Measurements from ENCODE around the gene OAS2.
A peak's percentile ranks its signal among the peaks of the same experiment; 100 is the strongest.
"Not testable (repeated sequence)": the region's sequence is repeated elsewhere in the genome, so short reads cannot be mapped to it uniquely, and the experiment has no call there.

Gene OAS2

GRCh38 chr12:112948806-112949205, 29.5 kb upstream of the OAS2 start:
- no peak for DNase-seq (ENCODE audit: extremely low read depth in 1 of 2, low read depth in 1 of 2)

GRCh38 chr12:112950701-112951100, 27.6 kb upstream of the OAS2 start:
- no peak for DNase-seq (ENCODE audit: extremely low read depth in 1 of 2, low read depth in 1 of 2)

- not testable (repeated sequence) for DNase-seq (ENCODE audit: extremely low read depth in 1 of 2, low read depth in 1 of 2)
Measured at GRCh38 chr12:112957125-112957524, 21.2 kb upstream of the OAS2 start.

GRCh38 chr12:112961074-112961473, 17.2 kb upstream of the OAS2 start:
- DNase-seq (ENCODE audit: extremely low read depth in 1 of 2, low read depth in 1 of 2) = no peak

- no peak for DNase-seq (ENCODE audit: extremely low read depth in 1 of 2, low read depth in 1 of 2)
Measured at GRCh38 chr12:112961536-112961935, 16.8 kb upstream of the OAS2 start.

- no peak for DNase-seq (ENCODE audit: extremely low read depth in 1 of 2, low read depth in 1 of 2)
Measured at GRCh38 chr12:112962561-112962960, 15.8 kb upstream of the OAS2 start.

GRCh38 chr12:112963227-112963861, 15.0 kb upstream of the OAS2 start:
- no peak for DNase-seq (ENCODE audit: extremely low read depth in 1 of 2, low read depth in 1 of 2)

- no peak for DNase-seq (ENCODE audit: extremely low read depth in 1 of 2, low read depth in 1 of 2)
Measured at GRCh38 chr12:112964067-112964670, 14.2 kb upstream of the OAS2 start.

- no peak for DNase-seq (ENCODE audit: extremely low read depth in 1 of 2, low read depth in 1 of 2)
Measured at GRCh38 chr12:112964915-112965314, 13.4 kb upstream of the OAS2 start.

GRCh38 chr12:112965643-112966042, 12.7 kb upstream of the OAS2 start:
- no peak for DNase-seq (ENCODE audit: extremely low read depth in 1 of 2, low read depth in 1 of 2)

- no peak for DNase-seq (ENCODE audit: extremely low read depth in 1 of 2, low read depth in 1 of 2)
Measured at GRCh38 chr12:112967306-112967705, 11.0 kb upstream of the OAS2 start.

GRCh38 chr12:112967858-112968257, 10.5 kb upstream of the OAS2 start:
- no peak for DNase-seq (ENCODE audit: extremely low read depth in 1 of 2, low read depth in 1 of 2)

- no peak for DNase-seq (ENCODE audit: extremely low read depth in 1 of 2, low read depth in 1 of 2)
Measured at GRCh38 chr12:112969547-112970306, 8.6 kb upstream of the OAS2 start.

- no peak for DNase-seq (ENCODE audit: extremely low read depth in 1 of 2, low read depth in 1 of 2)
Measured at GRCh38 chr12:112970391-112970790, 7.9 kb upstream of the OAS2 start.

- no peak for DNase-seq (ENCODE audit: extremely low read depth in 1 of 2, low read depth in 1 of 2)
Measured at GRCh38 chr12:112971248-112971647, 7.1 kb upstream of the OAS2 start.

GRCh38 chr12:112973011-112973735, 5.1 kb upstream of the OAS2 start:
- DNase-seq (ENCODE audit: extremely low read depth in 1 of 2, low read depth in 1 of 2) = no peak

- no peak for DNase-seq (ENCODE audit: extremely low read depth in 1 of 2, low read depth in 1 of 2)
Measured at GRCh38 chr12:112973818-112974231, 4.5 kb upstream of the OAS2 start.

- DNase-seq (ENCODE audit: extremely low read depth in 1 of 2, low read depth in 1 of 2) = no peak
Measured at GRCh38 chr12:112974904-112975303, 3.4 kb upstream of the OAS2 start.

GRCh38 chr12:112977139-112977538, 1.2 kb upstream of the OAS2 start:
- no peak for DNase-seq (ENCODE audit: extremely low read depth in 1 of 2, low read depth in 1 of 2)

GRCh38 chr12:112977641-112978040, 678 bp upstream of the OAS2 start:
- DNase-seq (ENCODE audit: extremely low read depth in 1 of 2, low read depth in 1 of 2) = no peak

GRCh38 chr12:112979041-112979680, 842 bp downstream of the OAS2 start:
- DNase-seq (ENCODE audit: extremely low read depth in 1 of 2, low read depth in 1 of 2) = peak in 1 of 2 donors; percentile 14

Data from activated CD8-positive, alpha-beta memory T cell treated with anti-CD3 and anti-CD28 coated beads for 1 hour (primary cell).